H1 (cell line): ENCODE data around the gene COL4A2. TPM values are rescaled to one million over a fixed set of nuclear protein-coding genes. Genes with fewer than 3 reads are reported as not detected.

Source experiments
- CREB1 ChIP-seq: IDR thresholded peaks from 2 replicates; pipeline ENCODE4 v1.6.1; 2012; ENCODE audit warnings: inconsistent platforms
- FOSL1 ChIP-seq: IDR thresholded peaks from 2 replicates; pipeline ENCODE4 v1.6.1; 2011; ENCODE audit warnings: mild to moderate bottlenecking, low read depth, low read length, moderate library complexity; ENCODE audit not compliant: insufficient read depth
- JUND ChIP-seq: IDR thresholded peaks from 2 replicates; pipeline ENCODE4 v1.6.1; 2011; ENCODE audit warnings: mild to moderate bottlenecking, improper control_type of control experiment, low read length
- POLR2AphosphoS5 ChIP-seq: IDR thresholded peaks from 2 replicates; pipeline ENCODE4 v1.6.1; 2011; ENCODE audit warnings: low read depth, low read length
- RXRA ChIP-seq: IDR thresholded peaks from 2 replicates; pipeline ENCODE4 v1.6.1; 2011; ENCODE audit warnings: low read depth, mild to moderate bottlenecking, low read length, moderate library complexity; ENCODE audit not compliant: insufficient read depth
- YY1 ChIP-seq: IDR thresholded peaks from 2 replicates; pipeline ENCODE4 v1.6.1; 2011; ENCODE audit warnings: low read depth, mild to moderate bottlenecking, low read length
- polyA plus RNA-seq, 7 experiments: library from polyadenylated mRNA; depleted of rRNA in 3 of 7; stranded (reverse) in 5 of 7; unstranded in 2 of 7; fragments of >200 nt in 5 of 7; fragments of 200-250 nt in 2 of 7; gene quantifications; 1 replicate in 5 of 7; 2 replicates in 1 of 7; 4 replicates in 1 of 7; pipeline versions ENCODE4 v1.2.1 to v1.2.3, GENCODE V29; 2011 to 2013; ENCODE audit warnings: missing spikeins in 2 of 7, mixed read lengths in 2 of 7
- total RNA-seq: library from RNA; stranded (reverse); fragmentation: NEBNext Ultra II Directional; extraction: Animal tissue kit (Norgen Biotek cat#: 25700); gene quantifications from 2 replicates; pipeline ENCODE4 v1.2.1, GENCODE V29; 2021

The COL4A2 gene
- total and polyA plus RNA-seq, 2 of the 8 experiments (the other 6 are each of a cell fraction or from before 2014, with no cell fraction given) = 80.4 to 87.3 TPM

DNA sequence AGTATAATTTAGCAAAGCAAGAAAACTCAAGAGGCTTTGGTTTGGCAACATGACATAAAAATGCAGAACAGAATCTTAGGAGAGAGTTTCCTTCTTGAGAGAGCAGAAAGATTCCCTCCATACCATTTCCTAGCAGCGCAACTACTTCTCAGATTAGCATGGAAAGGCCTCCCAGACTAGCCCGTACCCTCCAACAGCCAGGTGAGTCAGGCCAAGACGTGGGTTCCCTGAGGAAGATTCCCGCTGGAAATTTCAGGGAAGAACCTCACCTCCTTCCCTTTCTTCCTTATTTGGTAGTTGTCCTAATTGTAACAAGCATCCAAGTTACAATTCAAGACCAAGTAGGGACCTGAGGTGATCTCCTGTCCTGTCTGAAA, 12.3 kb downstream of the COL4A2 start (continued):
- no peak for TF ChIP-seq YY1
- TF ChIP-seq RXRA = no peak
- no peak for TF ChIP-seq POLR2AphosphoS5
- TF ChIP-seq JUND = no peak
- TF ChIP-seq FOSL1 = no peak
- no peak for TF ChIP-seq CREB1
